GM18858 (cell line): Measurements from ENCODE around the gene P3R3URF.

Source experiments
- ATAC-seq: cut with Tn5 transposase; IDR thresholded peaks from one replicate; pipeline ENCODE4 v1.9.1; 2021; ENCODE audit not compliant: unreplicated experiment

Gene P3R3URF

GRCh38 chr1:46174448-46175231 lies 1.6 kb downstream of the P3R3URF start, which contains the start of gene TSPAN1:
TSS of gene TSPAN1 (plus strand) at chr1:46175087. CDS start at chr1:46181108, 6,021 bp downstream.
- ATAC-seq: no peak

- ATAC-seq: no peak
Measured at GRCh38 chr1:46173361-46173856, 2.9 kb downstream of the P3R3URF start.

GRCh38 chr1:46172321-46172720 lies 4.0 kb downstream of the P3R3URF start:
- no peak for ATAC-seq

- ATAC-seq: no peak
Measured at GRCh38 chr1:46171871-46172270, 4.4 kb downstream of the P3R3URF start.

- no peak for ATAC-seq
Measured at GRCh38 chr1:46171351-46171750, 4.9 kb downstream of the P3R3URF start.

GRCh38 chr1:46169811-46170454 lies 6.4 kb downstream of the P3R3URF start:
- no peak for ATAC-seq

GRCh38 chr1:46168477-46168876 lies 7.8 kb downstream of the P3R3URF start:
- no peak for ATAC-seq

- no peak for ATAC-seq
Measured at GRCh38 chr1:46166521-46167462, 9.5 kb downstream of the P3R3URF start.

- no peak for ATAC-seq
Measured at GRCh38 chr1:46160212-46160611, 16.1 kb downstream of the P3R3URF start.

- ATAC-seq: no peak
Measured at GRCh38 chr1:46159516-46159915, 16.8 kb downstream of the P3R3URF start.

- no peak for ATAC-seq
Measured at GRCh38 chr1:46158312-46159281, 17.7 kb downstream of the P3R3URF start.

- no peak for ATAC-seq
Measured at GRCh38 chr1:46157916-46158311, 18.4 kb downstream of the P3R3URF start.

- ATAC-seq: no peak
Measured at GRCh38 chr1:46153732-46154131, 22.6 kb downstream of the P3R3URF start.

- ATAC-seq: no peak
Measured at GRCh38 chr1:46153228-46153627, 23.1 kb downstream of the P3R3URF start.

- no peak for ATAC-seq
Measured at GRCh38 chr1:46152016-46152415, 24.3 kb downstream of the P3R3URF start.

- ATAC-seq: no peak
Measured at GRCh38 chr1:46150085-46150484, 26.2 kb downstream of the P3R3URF start.

GRCh38 chr1:46148318-46148717 lies 28.0 kb downstream of the P3R3URF start:
- ATAC-seq: no peak

- no peak for ATAC-seq
Measured at GRCh38 chr1:46137916-46138315, 38.4 kb downstream of the P3R3URF start.

- ATAC-seq: no peak
Measured at GRCh38 chr1:46136711-46137110, 39.6 kb downstream of the P3R3URF start.
